AG04449 (cell line): ENCODE measurements around the gene FTCDNL1.

Experiments
- CTCF ChIA-PET: fragments of 350-600 bp; formaldehyde crosslinking; extraction: SDS; loops from one replicate; lab custom pipeline; 2021; ENCODE audit warnings: antibody characterized with exemption; lab: Yijun Ruan, JAX
- POLR2A ChIA-PET: fragments of 400-600, 350-600 bp; formaldehyde crosslinking; extraction: SDS; loops from one replicate; lab custom pipeline; 2020; ENCODE audit warnings: antibody characterized with exemption, inconsistent platforms; lab: Yijun Ruan, JAX
- DNase-seq: peaks from one replicate; pipeline ENCODE4 v3.0.0-alpha.2; 2010; ENCODE audit warnings: low read depth, low spot score
- H3K4me3 ChIP-seq: 2 replicates; pipeline ENCODE4 v1.5.1; 2011; ENCODE audit warnings: low read depth, mild to moderate bottlenecking, control low read depth, low read length
- TF ChIP-seq, protein P1 (sequence below): IDR thresholded peaks from one replicate; pipeline ENCODE4 v1.5.1; 2011; ENCODE audit warnings: mild to moderate bottlenecking, moderate library complexity, low read length, control low read depth, inconsistent platforms; ENCODE audit not compliant: insufficient read depth; ENCODE audit errors: missing control alignments

Gene FTCDNL1

DNA sequence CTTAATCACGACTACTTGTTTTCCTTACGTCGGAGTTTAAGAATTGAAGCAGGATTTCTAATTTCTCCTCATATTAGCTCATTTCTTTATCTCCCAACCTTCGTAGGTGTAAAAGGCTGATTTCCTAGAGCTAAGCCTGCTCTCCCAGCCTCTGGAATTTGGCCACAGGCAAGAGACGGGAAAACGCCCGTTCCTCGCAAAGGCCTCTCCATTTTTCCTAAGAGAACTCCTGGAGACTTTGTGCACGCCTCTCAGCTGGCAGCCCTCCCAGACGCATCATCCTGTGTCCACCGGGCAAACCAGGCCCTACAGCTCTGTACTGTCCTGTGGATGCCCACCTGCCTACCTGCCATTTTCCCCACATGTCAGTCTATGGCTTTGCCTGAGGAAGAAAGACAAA, 106.3 kb downstream of the FTCDNL1 start:
- TF ChIP-seq, protein P1, sequence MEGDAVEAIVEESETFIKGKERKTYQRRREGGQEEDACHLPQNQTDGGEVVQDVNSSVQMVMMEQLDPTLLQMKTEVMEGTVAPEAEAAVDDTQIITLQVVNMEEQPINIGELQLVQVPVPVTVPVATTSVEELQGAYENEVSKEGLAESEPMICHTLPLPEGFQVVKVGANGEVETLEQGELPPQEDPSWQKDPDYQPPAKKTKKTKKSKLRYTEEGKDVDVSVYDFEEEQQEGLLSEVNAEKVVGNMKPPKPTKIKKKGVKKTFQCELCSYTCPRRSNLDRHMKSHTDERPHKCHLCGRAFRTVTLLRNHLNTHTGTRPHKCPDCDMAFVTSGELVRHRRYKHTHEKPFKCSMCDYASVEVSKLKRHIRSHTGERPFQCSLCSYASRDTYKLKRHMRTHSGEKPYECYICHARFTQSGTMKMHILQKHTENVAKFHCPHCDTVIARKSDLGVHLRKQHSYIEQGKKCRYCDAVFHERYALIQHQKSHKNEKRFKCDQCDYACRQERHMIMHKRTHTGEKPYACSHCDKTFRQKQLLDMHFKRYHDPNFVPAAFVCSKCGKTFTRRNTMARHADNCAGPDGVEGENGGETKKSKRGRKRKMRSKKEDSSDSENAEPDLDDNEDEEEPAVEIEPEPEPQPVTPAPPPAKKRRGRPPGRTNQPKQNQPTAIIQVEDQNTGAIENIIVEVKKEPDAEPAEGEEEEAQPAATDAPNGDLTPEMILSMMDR: no peak
- ChIA-PET POLR2A (no interaction called here), CTCF (no interaction called here)
- no peak for DNase-seq
- H3K4me3 ChIP-seq: no peak overlapping the region

DNA sequence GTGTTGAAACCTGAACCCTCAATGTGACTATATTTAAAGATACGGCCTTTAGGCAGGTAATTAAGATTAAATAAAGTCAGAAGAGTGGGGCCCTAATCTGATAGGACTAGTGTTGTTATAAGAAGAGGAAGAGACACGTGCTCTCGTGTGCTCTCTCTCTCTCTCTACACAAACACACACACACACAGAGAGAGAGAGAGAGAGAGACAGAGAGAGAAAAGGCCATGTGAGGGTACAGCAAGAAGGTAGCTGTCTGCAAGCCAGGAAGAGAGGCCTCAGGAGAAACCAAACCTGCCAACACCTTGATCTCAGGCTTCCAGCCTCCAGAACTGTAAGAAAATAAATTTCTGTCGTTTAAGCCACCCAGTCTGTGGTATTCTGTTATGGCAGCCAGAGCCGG, 106.7 kb downstream of the FTCDNL1 start:
- ChIA-PET POLR2A (no interaction called here), CTCF (no interaction called here)
- TF ChIP-seq, protein P1: no peak
- no peak for DNase-seq
- H3K4me3 ChIP-seq: no peak overlapping the region

GRCh38 chr2:199743415-199744120, 107.4 kb downstream of the FTCDNL1 start:
- TF ChIP-seq, protein P1: no peak
- DNase-seq: no peak
- no peak overlapping the region for H3K4me3 ChIP-seq
- POLR2A ChIA-PET: no interaction called here
- CTCF ChIA-PET: interaction anchor here (0.8 to 2.3 kb wide), 2 partner anchors 10 to 13 kb away, joined by 3 to 4 read pairs; no protein-coding TSS in a partner anchor

GRCh38 chr2:199742884-199743283, 108.1 kb downstream of the FTCDNL1 start:
- ChIA-PET CTCF (interaction anchor here (0.8 to 2.3 kb wide), 2 partner anchors 10 to 13 kb away, joined by 3 to 4 read pairs; no protein-coding TSS in a partner anchor), POLR2A (no interaction called here)
- H3K4me3 ChIP-seq: no peak overlapping the region
- DNase-seq: no peak
- TF ChIP-seq, protein P1: no peak

DNA sequence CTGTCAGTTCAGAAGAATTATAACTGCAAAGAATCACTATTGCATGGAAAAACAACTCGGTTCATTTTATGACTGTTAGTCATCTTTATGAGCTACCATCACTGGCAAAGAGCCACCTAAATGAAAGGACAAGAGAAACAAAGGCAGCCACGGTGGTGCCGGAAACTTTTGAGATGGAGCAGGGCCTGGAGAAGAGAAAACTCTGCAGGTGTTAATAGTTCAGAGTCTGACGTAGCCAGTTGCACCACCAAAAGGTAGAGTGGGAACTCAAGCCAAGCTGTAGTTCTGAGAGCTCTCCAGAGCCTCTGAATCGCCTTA, 110.9 kb downstream of the FTCDNL1 start:
- ChIA-PET CTCF (interaction anchor here (0.7 to 5.1 kb wide), 27 partner anchors 10 to 1443 kb away, joined by 3 to 45 read pairs (median 5); no protein-coding TSS in a partner anchor), POLR2A (no interaction called here)
- TF ChIP-seq, protein P1: no peak
- DNase-seq: no peak
- no peak overlapping the region for H3K4me3 ChIP-seq

GRCh38 chr2:199739413-199740110, 111.4 kb downstream of the FTCDNL1 start:
- ChIA-PET CTCF (interaction anchor here (0.7 to 5.1 kb wide), 32 partner anchors 10 to 1443 kb away, joined by 3 to 45 read pairs (median 3); no protein-coding TSS in a partner anchor), POLR2A (no interaction called here)
- no peak for DNase-seq
- no peak overlapping the region for H3K4me3 ChIP-seq
- TF ChIP-seq, protein P1: peak; percentile 73
